ENCODE results near the gene AP2A1.
A peak's percentile ranks its signal among the peaks of the same experiment; 100 is the strongest.

Gene AP2A1

GRCh38 chr19:49844138-49845095 is 77.6 kb downstream of the AP2A1 start:
- H3K4me3 ChIP-seq (ENCODE audit: low read depth, low read length) = no peak overlapping the region
- peak; percentile 94 for DNase-seq (ENCODE audit: low read depth)
- TF ChIP-seq CTCF (IDR thresholded peaks at IDR 0.05; ENCODE audit: low read depth, low read length) (no peak), POLR2A (IDR thresholded peaks at IDR 0.05; ENCODE audit: extremely low read depth, insufficient read length) (no peak), MYC (IDR thresholded peaks at IDR 0.05; ENCODE audit: low read depth, low read length) (peak; percentile 76)
- TF ChIP-seq, protein P1, sequence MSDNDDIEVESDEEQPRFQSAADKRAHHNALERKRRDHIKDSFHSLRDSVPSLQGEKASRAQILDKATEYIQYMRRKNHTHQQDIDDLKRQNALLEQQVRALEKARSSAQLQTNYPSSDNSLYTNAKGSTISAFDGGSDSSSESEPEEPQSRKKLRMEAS (IDR thresholded peaks at IDR 0.05; ENCODE audit: low read depth, low read length) = 0 out of 2 replicates have a peak, but pooled peaks have one; percentile 53

DNA sequence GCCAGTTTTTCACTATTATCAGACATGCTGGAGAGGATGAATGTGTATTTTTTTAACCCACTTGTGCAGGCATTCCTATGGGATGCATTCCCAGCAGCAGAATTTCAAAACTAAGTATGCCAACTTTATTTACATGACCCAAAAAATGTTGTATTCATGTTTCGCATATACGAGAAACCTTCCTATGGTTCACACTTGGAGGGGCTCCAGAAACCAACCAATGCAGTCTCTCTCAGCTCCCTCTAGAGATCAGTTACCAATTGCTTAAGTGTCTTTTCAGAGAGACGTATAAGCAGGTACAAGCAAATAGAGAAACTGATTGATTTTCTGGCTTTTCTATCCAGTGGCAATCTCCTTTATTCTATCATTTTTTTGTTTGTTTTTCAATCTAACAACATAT is 78.6 kb downstream of the AP2A1 start:
- no peak overlapping the region for H3K4me3 ChIP-seq (ENCODE audit: low read depth, low read length)
- no peak for DNase-seq (ENCODE audit: low read depth)
- TF ChIP-seq, protein P1 (IDR thresholded peaks at IDR 0.05; ENCODE audit: low read depth, low read length) = no peak

DNA sequence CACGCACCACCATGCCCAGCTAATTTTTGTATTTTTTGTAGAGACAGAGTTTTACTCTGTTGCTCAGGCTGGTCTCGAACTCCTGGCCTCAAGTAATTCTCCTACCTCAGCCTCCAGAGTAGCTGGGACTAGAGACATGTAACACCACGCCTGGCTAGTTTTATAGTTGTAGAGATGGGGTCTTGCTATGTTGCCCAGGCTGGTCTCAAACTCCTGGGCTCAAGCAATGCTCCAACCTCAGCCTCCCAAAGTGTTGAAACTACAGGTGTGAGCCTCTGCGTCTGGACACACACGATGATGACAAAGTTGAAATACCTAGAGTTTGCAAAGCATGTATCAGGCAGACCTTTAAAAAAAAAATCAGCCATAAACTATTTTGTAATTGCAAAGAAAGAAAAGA is 79.6 kb downstream of the AP2A1 start:
- no peak overlapping the region for H3K4me3 ChIP-seq (ENCODE audit: low read depth, low read length)
- no peak for DNase-seq (ENCODE audit: low read depth)
- TF ChIP-seq, protein P1 (IDR thresholded peaks at IDR 0.05; ENCODE audit: low read depth, low read length) = no peak
- no peak for TF ChIP-seq CTCF (IDR thresholded peaks at IDR 0.05; ENCODE audit: low read depth, low read length)
- no peak for TF ChIP-seq POLR2A (IDR thresholded peaks at IDR 0.05; ENCODE audit: extremely low read depth, insufficient read length)
- no peak for TF ChIP-seq MYC (IDR thresholded peaks at IDR 0.05; ENCODE audit: low read depth, low read length)

GRCh38 chr19:49847731-49848696 is 81.2 kb downstream of the AP2A1 start:
- H3K4me3 ChIP-seq (ENCODE audit: low read depth, low read length) = no peak overlapping the region
- no peak for TF ChIP-seq CTCF (IDR thresholded peaks at IDR 0.05; ENCODE audit: low read depth, low read length)
- TF ChIP-seq, protein P1 (IDR thresholded peaks at IDR 0.05; ENCODE audit: low read depth, low read length) = peak; percentile 89
- peak; percentile 88 for DNase-seq (ENCODE audit: low read depth)

DNA sequence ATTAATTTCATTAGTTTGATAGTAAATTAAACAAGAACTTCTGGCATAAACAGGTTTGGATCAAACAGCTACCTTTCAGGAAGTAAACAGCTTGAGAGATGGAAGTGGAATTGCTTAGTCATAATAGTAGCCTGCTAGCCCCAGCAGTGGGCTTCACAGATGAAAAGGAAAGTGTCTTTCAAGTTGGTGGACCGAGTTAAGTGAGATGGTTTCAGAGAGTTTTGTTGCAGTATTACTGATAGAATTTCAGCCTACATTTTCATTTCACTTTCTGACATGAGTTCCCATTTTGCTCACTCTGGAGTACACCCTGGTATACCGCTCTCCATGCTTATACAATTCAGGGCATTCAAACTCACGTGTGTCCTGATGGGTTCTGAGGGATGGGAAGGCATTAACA is 82.1 kb downstream of the AP2A1 start:
- TF ChIP-seq POLR2A (IDR thresholded peaks at IDR 0.05; ENCODE audit: extremely low read depth, insufficient read length) = no peak
- TF ChIP-seq, protein P1 (IDR thresholded peaks at IDR 0.05; ENCODE audit: low read depth, low read length) = no peak
- TF ChIP-seq CTCF (IDR thresholded peaks at IDR 0.05; ENCODE audit: low read depth, low read length) = no peak
- TF ChIP-seq MYC (IDR thresholded peaks at IDR 0.05; ENCODE audit: low read depth, low read length) = no peak
- DNase-seq (ENCODE audit: low read depth) = peak; percentile 50
- H3K4me3 ChIP-seq (ENCODE audit: low read depth, low read length) = no peak overlapping the region

Data from NB4 (cell line).